ENCODE data around the gene WDR91.

The WDR91 gene

DNA sequence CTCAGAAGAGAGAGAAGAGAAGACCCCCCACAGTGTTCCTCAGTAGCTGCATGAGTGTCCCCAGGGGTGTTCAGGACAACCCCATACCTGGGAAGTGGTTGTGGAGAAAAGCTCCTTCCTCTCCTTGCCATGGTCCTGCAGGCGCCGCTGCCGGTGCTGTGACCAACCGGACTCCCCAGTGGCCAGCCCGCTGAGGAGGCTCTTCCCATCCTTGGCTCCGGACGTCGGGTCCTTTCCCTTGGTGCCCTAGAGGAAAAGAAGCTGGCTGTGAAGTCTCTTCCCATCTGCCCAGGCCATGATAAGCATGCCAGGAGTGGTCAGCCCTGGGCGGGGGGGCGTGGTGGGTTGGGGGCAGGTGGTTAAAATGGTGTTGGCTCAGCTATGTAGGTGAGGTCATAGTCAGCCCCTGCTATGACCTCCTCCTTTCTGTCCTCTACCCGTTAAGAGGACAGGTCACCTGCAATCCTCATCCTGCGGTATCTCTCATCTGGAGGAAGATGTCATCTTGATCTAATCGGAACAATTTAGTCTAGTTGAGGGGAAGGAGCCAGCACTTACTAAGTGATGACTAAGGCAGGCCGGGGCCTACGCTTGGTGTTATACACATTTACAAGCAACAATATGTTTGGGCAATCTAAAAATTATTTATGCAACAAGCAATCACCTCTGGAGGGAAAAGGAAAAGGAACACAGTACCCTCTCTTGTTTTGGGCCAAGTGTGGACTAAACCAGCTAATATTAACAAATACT is 13.2 kb downstream of the WDR91 start:
- DNase-seq (ENCODE audit: low spot score) = no peak

DNA sequence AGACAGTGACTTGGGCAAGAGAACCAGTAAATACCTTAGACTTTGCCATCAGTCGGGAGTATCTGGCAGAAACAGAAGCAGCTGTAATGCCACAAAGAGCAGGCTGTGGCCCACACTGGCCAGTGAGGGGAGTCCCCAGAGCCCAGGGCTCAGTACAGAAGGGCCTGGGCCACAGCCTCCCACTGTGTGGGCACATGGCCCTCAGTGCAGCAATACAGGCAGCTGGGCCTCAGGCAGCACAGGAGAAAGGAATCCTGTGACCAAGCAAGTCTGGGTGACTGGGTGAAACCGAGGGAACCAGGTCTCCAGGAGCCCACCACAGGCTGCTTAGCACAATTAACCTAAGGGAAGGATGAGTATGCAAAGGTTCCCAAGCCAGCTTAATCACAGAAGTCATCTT is 14.0 kb downstream of the WDR91 start:
- DNase-seq (ENCODE audit: low spot score) = no peak

GRCh38 chr7:135195968-135196629 is 15.2 kb downstream of the WDR91 start:
- DNase-seq (ENCODE audit: low spot score) = no peak

- DNase-seq (ENCODE audit: low spot score) = no peak
Measured at GRCh38 chr7:135195156-135195555, 16.2 kb downstream of the WDR91 start.

DNA sequence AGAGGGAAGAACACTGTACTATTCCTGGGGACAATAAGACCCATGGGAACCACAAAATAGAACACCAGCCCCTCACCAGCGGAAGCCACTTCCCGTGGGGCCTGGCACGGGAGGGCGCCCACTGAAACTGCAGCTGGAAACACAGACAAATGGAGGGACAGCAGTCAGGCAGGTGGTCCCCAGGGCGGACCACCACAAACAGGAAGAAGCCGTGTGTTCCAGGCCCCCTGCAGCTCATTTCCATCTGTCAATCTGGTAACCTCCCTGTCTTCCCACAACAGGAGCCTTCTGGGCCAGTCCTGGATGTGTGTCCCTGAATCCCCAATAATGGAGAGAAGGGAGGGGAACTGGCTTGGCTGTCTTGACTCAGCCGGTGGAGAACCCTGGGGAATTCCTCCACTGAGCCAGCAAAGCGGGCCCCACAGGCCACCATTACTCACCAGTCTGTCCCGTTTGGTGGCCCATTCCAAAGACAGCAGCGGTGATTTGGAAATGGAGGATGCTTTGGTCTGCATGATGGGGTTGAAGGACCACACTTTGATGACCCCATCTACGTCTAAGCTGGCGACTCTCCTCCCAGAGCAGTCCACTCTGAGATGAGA is 16.7 kb downstream of the WDR91 start:
- no peak for DNase-seq (ENCODE audit: low spot score)

GRCh38 chr7:135193615-135194081 is 17.7 kb downstream of the WDR91 start:
- DNase-seq (ENCODE audit: low spot score) = no peak

GRCh38 chr7:135192914-135193536 is 18.3 kb downstream of the WDR91 start:
- DNase-seq (ENCODE audit: low spot score) = no peak

- no peak for DNase-seq (ENCODE audit: low spot score)
Measured at GRCh38 chr7:135190703-135191102, 20.6 kb downstream of the WDR91 start.

DNA sequence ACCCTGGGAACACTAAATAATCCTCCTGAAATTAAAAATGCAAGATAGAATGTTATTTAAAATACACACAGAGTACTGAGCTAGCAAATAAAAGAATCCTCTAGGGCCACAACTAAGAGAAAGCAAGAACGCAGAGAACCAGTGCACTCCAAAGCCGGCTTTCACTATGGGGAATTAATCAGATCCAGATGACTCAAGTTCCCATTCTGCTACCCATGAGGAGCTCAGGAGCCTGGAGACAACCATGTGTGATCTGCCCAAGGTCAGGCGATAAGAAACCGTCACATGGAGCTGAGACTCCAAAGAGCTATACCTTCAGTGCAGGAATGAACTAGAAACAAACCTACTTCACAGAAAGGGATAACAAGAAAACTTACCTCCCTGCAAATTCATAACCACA is 21.4 kb downstream of the WDR91 start:
- DNase-seq (ENCODE audit: low spot score) = no peak

DNA sequence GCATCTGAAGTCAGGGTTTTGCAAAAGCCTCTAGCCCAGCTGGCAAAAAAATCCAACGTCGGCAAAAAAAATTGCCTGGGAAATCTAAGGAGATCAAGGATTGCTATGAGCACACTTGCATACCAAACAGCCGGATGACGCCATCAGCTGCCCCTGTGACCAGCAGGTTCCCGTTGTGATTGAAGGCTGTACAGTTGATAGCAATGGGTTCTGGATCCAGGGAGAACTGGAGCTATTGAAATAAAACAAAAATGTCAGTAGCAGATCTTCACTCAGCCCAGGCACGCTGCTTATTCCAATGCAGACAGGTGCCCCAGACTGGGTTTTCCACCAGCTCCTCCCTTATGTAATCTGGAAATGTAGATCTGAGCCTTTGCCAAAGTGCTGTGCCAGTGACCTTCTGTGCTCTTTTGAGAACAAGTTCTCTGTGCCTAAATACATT is 22.1 kb downstream of the WDR91 start:
- no peak for DNase-seq (ENCODE audit: low spot score)

DNA sequence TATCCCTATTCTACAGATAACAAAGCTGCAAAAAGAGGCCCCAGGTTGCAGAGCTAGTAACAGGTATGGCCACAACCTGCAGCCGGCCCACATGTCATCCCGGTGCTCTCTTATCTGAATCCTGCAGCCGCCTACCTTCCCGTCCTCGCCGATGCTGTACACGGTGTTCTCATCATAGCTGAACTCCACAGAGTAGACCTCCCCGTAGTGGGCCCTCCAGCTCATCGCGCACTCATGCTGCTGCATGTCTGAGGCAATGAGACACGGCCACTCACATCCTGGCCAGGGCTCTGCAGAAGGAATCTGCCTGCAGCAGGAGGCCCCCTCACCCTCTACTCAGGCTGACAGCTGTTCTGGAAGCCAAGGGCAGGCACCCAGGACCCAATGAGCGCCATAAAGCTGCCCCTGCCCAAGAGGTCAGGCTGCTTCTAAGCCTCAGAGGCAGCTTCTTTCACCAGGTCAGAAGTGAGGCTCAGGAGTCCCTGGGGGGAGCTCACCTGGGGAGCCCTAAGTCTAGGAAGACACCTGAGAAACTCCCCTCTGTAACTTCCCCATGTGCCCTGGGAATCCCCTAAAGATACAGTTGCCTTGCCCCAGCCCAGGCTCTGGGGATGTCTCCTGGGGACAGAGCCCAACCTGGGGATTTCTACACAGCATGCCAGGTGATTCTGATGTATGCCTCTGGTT is 22.9 kb downstream of the WDR91 start:
- DNase-seq (ENCODE audit: low spot score) = no peak

GRCh38 chr7:135186841-135187253 is 24.5 kb downstream of the WDR91 start:
- no peak for DNase-seq (ENCODE audit: low spot score)

DNA sequence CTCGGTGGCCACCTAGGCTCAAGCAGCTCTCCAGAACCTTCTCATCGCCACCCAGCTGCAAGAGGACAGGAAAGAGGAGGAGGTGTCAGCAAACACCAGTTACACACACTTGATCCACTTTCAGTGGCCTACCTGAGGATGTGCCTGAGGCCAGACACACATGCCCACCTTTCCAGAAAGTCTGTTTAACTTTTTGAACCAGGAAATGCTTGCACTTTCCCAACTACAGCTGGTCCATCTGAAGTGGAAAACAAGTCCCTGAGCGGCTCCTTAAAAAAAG is 25.1 kb downstream of the WDR91 start:
- DNase-seq (ENCODE audit: low spot score) = no peak

GRCh38 chr7:135185471-135186260 is 25.7 kb downstream of the WDR91 start:
- no peak for DNase-seq (ENCODE audit: low spot score)

DNA sequence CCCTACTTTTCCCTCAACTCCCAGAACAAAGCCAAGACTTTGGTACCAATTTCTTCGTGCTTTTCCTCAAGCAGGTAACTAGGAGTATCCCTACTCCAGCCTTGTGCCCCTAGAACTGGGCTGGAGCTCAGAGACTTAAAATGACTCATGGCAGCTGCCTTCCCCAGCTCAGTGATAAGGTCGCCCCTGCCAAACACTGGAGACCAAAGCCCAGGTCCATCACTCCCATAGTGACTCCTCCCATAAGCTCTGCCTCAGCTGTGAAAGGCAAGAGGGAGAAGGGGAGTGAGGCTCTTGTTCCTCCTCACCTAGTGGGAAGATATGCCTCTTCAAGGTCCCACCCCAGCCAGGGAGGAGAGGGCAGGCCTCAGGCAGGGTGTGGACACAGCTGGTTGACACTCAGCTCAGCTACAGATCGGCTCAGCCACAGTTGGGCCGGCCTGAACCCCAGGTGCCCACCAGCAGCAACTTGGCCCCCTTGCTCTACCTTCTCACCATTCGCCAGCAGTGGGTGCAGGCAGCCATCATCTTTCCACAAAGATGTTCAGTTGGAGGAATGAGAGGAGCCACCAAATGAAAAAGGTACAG is 27.0 kb downstream of the WDR91 start:
- DNase-seq (ENCODE audit: low spot score) = no peak

- no peak for DNase-seq (ENCODE audit: low spot score)
Measured at GRCh38 chr7:135183478-135183877, 27.8 kb downstream of the WDR91 start.

- DNase-seq (ENCODE audit: low spot score) = no peak
Measured at GRCh38 chr7:135181929-135182678, 29.2 kb downstream of the WDR91 start.

- no peak for DNase-seq (ENCODE audit: low spot score)
Measured at GRCh38 chr7:135181261-135181928, 29.9 kb downstream of the WDR91 start.

- no peak for DNase-seq (ENCODE audit: low spot score)
Measured at GRCh38 chr7:135180122-135180521, 31.2 kb downstream of the WDR91 start.

All from RKO (cell line).